Gastroesophageal sphincter (tissue), 3 donors: ENCODE data around the gene CHST8.
A peak's percentile ranks its signal among the peaks of the same experiment; 100 is the strongest.

ENCODE experiments used
- CTCF ChIP-seq, 4 experiments: fragments of 200-600 bp in 2 of 4; fragments of 450-650 bp in 2 of 4; sonication (generic) in 1 of 4; IDR thresholded peaks; one replicate each; pipeline ENCODE4 v1.5.1; 2017 to 2019; ENCODE audit warnings: antibody characterized with exemption in 4 of 4, mild to moderate bottlenecking in 2 of 4, moderate library complexity in 2 of 4
- POLR2A ChIP-seq, 2 donors: fragments of 450-650 bp; IDR thresholded peaks; one replicate each; pipeline ENCODE4 v1.6.1; 2017; ENCODE audit warnings: antibody characterized with exemption in 2 of 2, mild to moderate bottlenecking in 2 of 2, moderate library complexity in 1 of 2

- TF ChIP-seq CTCF (IDR thresholded peaks at IDR 0.05): no peak
- peak in 1 of 2 donors; percentile 47 for TF ChIP-seq POLR2A (IDR thresholded peaks at IDR 0.05)
Observed at GRCh38 chr19:33621811-33622504, at the start of gene CHST8.
